Peyer's patch (tissue), 4 donors: Measurements from ENCODE around the gene CAMSAP1.

ENCODE experiments used
- CTCF ChIP-seq, 6 experiments: fragments of 450-650 bp in 4 of 6; fragments of 200-600 bp in 2 of 6; sonication (generic) in 1 of 6; IDR thresholded peaks; one replicate each; pipeline ENCODE4 v1.5.1; 2017 to 2019; ENCODE audit warnings: antibody characterized with exemption in 6 of 6, mild to moderate bottlenecking in 3 of 6, moderate library complexity in 1 of 6
- POLR2A ChIP-seq, 2 donors: fragments of 450-650 bp; IDR thresholded peaks; one replicate each; pipeline ENCODE4 v1.5.1; 2017; ENCODE audit warnings: antibody characterized with exemption in 2 of 2, mild to moderate bottlenecking in 2 of 2, moderate library complexity in 2 of 2

- TF ChIP-seq CTCF (IDR thresholded peaks at IDR 0.05) (no peak), POLR2A (IDR thresholded peaks at IDR 0.05) (no peak)
Measured at GRCh38 chr9:135879237-135879601, 28.1 kb downstream of the CAMSAP1 start.
